DMS53 treated with DMSO at 0.1 percent for 48 hours (cell line): Measurements from ENCODE around the gene RBM24.

Experiments
- DNase-seq: peaks from one replicate; lab custom pipeline; 2025; ENCODE audit not compliant: unreplicated experiment; lab: John Stamatoyannopoulos, UW

The RBM24 gene

DNA sequence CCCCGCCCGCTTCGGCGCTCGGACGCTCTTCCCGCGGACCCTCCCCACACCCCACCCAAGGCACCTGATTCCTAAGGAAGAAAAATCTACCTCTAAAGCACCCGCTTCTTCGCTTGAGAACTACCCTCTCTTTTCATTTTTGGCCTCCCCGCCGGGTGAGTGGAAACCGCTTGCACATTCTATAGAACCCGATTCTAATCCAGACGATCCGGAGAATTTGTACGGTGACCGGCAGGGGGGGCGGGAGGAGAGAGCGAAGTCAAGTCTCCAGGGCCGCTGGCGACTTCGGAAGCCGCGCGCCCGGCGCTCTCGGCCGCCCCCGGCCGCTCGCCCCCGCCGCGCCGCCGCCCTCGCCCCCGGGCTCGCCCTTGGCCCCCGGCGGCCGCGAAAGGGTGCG lies at the start of gene RBM24:
Gene RBM24, plus strand, starts transcription at position 262 of the 397 bp plus-strand sequence. CDS start 221 bp downstream, outside the sequence.
- DNase-seq: peak; percentile 4

DNA sequence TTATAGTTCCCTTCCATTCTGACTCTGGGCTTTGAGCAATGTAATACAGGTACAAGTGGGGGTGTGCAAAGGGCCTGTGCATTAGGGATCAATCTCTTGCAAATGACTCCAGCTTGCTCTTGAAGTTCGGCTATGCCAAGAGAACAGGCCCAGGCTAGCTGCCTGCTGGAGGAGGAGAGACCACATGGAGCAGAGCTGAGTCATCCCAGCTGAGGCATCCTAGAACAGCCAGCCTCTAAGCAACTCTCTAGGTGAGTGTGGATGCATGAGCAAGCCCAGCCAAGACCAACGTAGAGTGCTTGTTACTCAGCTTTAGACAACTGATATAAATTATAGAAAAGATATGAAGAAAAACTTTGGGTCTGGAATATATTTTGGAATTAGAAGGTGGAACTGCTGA lies 47.6 kb upstream of the RBM24 start:
- DNase-seq: no peak

DNA sequence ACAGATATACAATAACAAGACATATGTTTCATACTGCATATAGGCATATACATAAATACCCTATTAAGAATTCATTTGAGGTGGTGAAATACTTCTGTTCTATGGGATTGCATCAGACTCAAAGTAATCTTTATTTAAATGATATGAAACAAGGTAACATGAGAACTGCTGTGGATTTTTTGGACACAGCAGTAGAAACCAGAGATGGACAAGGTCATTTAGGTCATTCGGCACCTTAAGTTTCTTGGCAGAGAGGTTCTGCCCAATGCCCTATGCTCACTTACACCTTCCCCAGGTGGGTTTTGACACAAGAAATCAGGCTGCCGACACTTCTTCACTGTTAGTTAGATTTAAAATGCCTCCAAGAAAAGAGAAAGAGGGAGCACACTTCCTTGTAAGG lies 43.9 kb upstream of the RBM24 start:
- DNase-seq: no peak

- DNase-seq: no peak
Measured at GRCh38 chr6:17239260-17239659, 41.9 kb upstream of the RBM24 start.

- DNase-seq: no peak
Measured at GRCh38 chr6:17240803-17241500, 40.2 kb upstream of the RBM24 start.

- DNase-seq: no peak
Measured at GRCh38 chr6:17242087-17242486, 39.1 kb upstream of the RBM24 start.

GRCh38 chr6:17250237-17250636 lies 30.9 kb upstream of the RBM24 start:
- DNase-seq: no peak

- DNase-seq: no peak
Measured at GRCh38 chr6:17251953-17252352, 29.2 kb upstream of the RBM24 start.

DNA sequence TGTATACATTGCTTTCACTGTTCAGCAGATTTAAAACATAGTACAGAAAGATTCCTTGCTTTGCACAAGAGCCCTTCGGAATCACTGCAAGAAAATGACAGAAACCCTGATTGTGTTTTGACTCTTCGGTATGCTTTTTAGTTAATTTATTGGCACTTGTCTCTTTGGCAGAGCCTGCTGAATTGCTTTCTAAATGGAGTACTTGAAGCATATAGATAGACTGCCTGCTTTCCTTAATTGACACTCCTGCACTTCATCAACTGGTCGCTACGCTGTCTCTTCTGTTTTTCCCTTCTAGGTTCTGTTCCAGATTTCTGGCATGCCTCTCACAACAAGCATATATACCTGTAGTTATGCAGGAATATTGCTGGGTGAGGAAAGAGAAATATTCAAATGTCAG lies 22.4 kb upstream of the RBM24 start:
- DNase-seq: no peak

DNA sequence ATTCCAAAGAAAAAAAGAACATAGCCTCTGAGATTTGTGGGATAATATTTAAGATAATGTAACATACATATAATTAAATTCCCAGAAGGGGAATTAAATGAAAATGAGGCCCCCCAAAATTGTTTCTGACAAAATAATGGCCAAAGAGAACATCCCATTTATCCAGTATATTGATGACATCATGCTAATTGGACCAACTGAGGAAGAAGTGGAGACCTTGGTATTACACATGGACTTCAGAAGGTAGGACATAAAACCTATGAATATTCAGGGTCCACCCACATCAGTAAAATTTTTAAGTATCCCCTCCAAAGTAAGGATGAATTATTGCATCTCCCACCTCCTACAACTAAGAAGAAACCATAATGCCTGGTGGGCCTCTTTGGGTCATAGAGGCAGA lies 15.6 kb upstream of the RBM24 start:
- DNase-seq: no peak

- no peak for DNase-seq
Measured at GRCh38 chr6:17267566-17267965, 13.6 kb upstream of the RBM24 start.

DNA sequence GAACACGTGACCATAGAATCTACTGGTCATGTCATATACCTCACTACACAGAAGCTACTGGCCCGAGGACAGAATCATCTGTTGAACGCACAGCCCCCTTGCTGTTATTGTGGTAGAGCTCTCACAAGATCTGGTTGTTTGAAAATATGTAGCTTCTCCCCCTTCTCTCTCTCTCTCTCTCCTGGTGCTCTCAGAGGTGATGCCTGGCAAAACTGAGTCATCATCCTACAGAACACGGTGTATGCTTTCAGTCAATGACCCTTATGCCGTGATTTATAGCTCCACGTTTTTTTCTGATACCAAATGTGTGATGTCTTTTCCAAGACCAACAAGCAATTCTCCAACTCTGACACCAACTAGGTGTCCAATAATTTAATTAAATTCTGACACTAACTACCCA lies 13.0 kb upstream of the RBM24 start:
- no peak for DNase-seq

DNA sequence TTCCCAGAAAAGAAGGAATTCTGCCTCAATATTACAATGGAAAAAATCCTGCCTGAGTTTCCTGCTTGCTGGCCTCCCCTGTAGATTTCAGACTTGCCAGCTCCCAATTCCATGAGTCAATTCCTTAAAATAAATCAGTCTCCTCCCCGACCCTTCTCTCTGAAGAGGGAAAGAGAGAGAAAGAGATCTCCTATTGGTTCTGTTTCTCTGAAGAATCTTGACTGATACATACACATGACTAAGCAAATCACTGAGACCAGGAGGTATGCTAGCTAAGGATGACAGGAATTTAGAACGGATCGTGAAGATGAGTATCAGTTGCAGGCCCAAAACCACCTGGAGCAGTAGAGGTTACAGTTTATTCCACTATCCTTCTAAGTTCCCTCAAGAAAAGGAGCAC lies 11.3 kb upstream of the RBM24 start:
- no peak for DNase-seq

DNA sequence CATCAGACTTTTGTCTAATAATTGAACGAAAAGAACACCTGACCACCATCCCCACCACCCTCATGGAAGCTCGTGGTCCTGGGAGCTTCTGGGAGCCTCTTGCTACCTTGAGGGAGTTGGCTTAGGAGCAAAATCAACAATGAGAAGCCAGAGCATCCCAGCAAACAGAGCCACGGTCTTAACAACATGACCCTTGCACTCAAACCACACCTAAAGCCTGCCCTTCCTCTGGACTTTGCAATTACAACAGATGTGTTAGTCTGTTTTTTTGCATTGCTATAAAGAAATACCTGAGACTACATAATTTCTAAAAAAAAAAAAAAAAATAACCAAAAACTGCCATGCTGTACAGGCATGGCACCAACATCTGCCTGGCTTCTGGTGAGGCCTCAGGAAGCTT lies 9.5 kb upstream of the RBM24 start:
- DNase-seq: no peak

DNA sequence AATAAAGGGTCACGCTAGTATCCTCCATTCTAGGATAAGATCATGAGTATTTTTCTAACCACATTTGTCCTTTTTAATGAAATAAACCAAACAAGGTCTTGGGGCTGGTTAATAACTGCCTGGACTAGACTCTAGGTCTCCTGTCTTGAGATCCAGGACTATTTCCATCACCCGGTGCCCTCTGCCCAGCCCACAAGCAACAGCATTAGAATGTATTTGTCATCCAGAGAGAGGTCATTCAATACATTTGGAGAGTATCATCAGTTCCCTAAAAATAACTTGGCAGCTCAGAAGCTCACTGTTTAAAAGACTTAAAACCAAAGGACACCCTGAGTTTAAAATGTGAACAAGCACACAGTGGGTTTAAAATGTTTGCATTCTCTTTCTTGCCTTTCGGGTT lies 4.4 kb upstream of the RBM24 start:
- DNase-seq: no peak

- no peak for DNase-seq
Measured at GRCh38 chr6:17277256-17277655, 3.9 kb upstream of the RBM24 start.

DNA sequence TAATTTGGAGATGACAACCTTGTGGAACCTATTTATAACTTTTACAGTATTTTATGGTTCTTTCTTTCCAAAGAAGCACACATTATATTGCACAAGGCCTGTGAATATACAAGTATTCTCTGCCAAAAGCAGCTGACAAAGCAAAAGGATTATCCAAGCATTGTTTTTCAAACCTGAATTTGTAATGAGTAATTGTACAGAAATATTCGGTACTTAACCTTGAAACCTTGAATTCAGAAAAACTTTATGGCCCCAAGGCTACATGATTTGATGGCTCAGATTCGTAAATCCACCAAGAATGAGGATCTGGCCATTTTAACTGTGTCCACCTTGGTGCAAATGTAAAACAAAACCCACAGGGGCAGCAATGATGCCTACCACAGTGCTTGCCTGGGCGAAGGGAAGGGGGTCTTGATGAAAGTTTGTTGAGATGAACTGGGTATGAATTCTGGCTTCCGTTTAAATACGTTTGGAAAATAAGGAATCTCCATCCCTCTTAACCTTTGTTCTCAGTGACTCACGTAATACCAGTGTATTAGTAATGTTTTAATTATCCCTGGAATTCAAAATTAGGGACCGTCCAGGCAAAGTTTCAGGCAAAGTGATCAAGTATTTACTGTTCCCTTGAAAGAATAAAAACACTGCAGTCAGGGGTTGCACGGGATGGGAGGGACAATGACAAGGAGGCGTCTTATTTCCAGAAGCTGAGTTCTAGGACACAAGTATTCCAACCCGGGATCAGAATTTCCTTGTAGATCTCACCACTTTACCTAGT lies 2.7 kb upstream of the RBM24 start:
- no peak for DNase-seq

GRCh38 chr6:17280138-17280537 lies 1.0 kb upstream of the RBM24 start:
- no peak for DNase-seq

GRCh38 chr6:17280552-17281090 lies 540 bp upstream of the RBM24 start:
- no peak for DNase-seq

GRCh38 chr6:17281497-17282481 lies 628 bp downstream of the RBM24 start:
- no peak for DNase-seq

GRCh38 chr6:17283074-17283473 lies 1.9 kb downstream of the RBM24 start:
- DNase-seq: no peak
